Uterus (tissue), 2 donors: ENCODE results near the gene RNF214.
"Not testable (repeated sequence)": the region's sequence is repeated elsewhere in the genome, so short reads cannot be mapped to it uniquely, and the experiment has no call there.

Experiments
- POLR2A ChIP-seq, 2 donors: fragments of 450-650 bp; IDR thresholded peaks; one replicate each; pipeline ENCODE4 v1.6.1; 2016; ENCODE audit warnings: antibody characterized with exemption in 2 of 2, mild to moderate bottlenecking in 1 of 2, moderate library complexity in 1 of 2
- TF ChIP-seq, protein P1 (sequence below), 4 experiments: fragments of 200-600 bp in 2 of 4; fragments of 450-650 bp in 2 of 4; sonication (generic) in 2 of 4; IDR thresholded peaks; one replicate each; pipeline ENCODE4 v1.5.1; 2016 to 2019; ENCODE audit warnings: antibody characterized with exemption in 4 of 4, mild to moderate bottlenecking in 2 of 4, moderate library complexity in 1 of 4

DNA sequence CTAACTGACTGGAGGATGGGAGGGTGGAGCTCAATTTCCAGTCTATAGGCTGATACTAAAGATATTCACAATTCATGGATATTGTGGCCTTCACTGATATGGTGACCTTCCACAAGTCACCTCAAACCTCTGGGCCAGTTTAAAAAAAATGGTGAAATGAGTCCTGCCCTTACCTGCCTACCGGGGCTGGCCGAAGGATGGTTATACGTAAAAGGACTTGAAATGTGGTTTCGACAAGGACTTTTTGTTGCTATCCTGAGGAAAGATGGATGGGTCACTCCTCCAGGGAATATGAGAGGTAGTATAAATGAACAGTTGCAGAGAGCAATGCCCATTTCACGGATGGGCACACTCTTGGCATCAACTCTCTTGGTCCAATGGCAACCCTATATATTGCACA lies 25.0 kb upstream of the RNF214 start:
- TF ChIP-seq, protein P1, sequence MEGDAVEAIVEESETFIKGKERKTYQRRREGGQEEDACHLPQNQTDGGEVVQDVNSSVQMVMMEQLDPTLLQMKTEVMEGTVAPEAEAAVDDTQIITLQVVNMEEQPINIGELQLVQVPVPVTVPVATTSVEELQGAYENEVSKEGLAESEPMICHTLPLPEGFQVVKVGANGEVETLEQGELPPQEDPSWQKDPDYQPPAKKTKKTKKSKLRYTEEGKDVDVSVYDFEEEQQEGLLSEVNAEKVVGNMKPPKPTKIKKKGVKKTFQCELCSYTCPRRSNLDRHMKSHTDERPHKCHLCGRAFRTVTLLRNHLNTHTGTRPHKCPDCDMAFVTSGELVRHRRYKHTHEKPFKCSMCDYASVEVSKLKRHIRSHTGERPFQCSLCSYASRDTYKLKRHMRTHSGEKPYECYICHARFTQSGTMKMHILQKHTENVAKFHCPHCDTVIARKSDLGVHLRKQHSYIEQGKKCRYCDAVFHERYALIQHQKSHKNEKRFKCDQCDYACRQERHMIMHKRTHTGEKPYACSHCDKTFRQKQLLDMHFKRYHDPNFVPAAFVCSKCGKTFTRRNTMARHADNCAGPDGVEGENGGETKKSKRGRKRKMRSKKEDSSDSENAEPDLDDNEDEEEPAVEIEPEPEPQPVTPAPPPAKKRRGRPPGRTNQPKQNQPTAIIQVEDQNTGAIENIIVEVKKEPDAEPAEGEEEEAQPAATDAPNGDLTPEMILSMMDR (IDR thresholded peaks at IDR 0.05): not testable (repeated sequence)
- TF ChIP-seq POLR2A (IDR thresholded peaks at IDR 0.05): not testable (repeated sequence)
